Raji (cell line): ENCODE measurements around the gene PLA2G4E.

Experiments used
- POLR2A ChIP-seq: IDR thresholded peaks from 2 replicates; pipeline ENCODE4 v1.6.1; 2011; ENCODE audit warnings: low read depth, low read length, control low read depth; ENCODE audit not compliant: insufficient read depth

PLA2G4E gene

GRCh38 chr15:41983221-41983620 is 37.6 kb downstream of the PLA2G4E start:
- TF ChIP-seq POLR2A: no peak

- no peak for TF ChIP-seq POLR2A
Observed at GRCh38 chr15:41982133-41982930, 38.5 kb downstream of the PLA2G4E start.

- no peak for TF ChIP-seq POLR2A
Observed at GRCh38 chr15:41981371-41982132, 39.3 kb downstream of the PLA2G4E start.

- TF ChIP-seq POLR2A: no peak
Observed at GRCh38 chr15:41980654-41981323, 40.1 kb downstream of the PLA2G4E start.

- TF ChIP-seq POLR2A: no peak
Observed at GRCh38 chr15:41979493-41980266, 41.2 kb downstream of the PLA2G4E start.

- TF ChIP-seq POLR2A: no peak
Observed at GRCh38 chr15:41978534-41978933, 42.3 kb downstream of the PLA2G4E start.

- TF ChIP-seq POLR2A: no peak
Observed at GRCh38 chr15:41977757-41978383, 43.0 kb downstream of the PLA2G4E start.

- TF ChIP-seq POLR2A: no peak
Observed at GRCh38 chr15:41975669-41976068, 45.2 kb downstream of the PLA2G4E start.

- TF ChIP-seq POLR2A: no peak
Observed at GRCh38 chr15:41974041-41974440, 46.8 kb downstream of the PLA2G4E start.

GRCh38 chr15:41972253-41973242 is 48.3 kb downstream of the PLA2G4E start, which contains the start of gene EHD4:
EHD4 (minus strand) TSS chr15:41972557; CDS start chr15:41972494, 63 bp downstream.
- peak; percentile 87 for TF ChIP-seq POLR2A

- TF ChIP-seq POLR2A: no peak
Observed at GRCh38 chr15:41971895-41972252, 49.0 kb downstream of the PLA2G4E start.

- no peak for TF ChIP-seq POLR2A
Observed at GRCh38 chr15:41971089-41971894, 49.5 kb downstream of the PLA2G4E start.
